ENCODE results near the gene DUOXA1.

Gene DUOXA1

GRCh38 chr15:45157974-45158373 lies 28.3 kb upstream of the DUOXA1 start:
- no peaks in the 10 kb centered on the region for H3K9me3 ChIP-seq (ENCODE audit: insufficient read depth, low read depth, low read length)
- no peak overlapping the region for H2AFZ ChIP-seq (ENCODE audit: low read length)
- no peak overlapping the region for H3K9ac ChIP-seq (ENCODE audit: low read depth, low read length, poor library complexity, severe bottlenecking)
- H3K36me3 ChIP-seq (ENCODE audit: insufficient read depth, low read length), result no peaks in the 10 kb centered on the region
- no peaks in the 10 kb centered on the region for H3K27me3 ChIP-seq (ENCODE audit: insufficient read depth, low read length, poor library complexity, severe bottlenecking)
- no peak overlapping the region for H3K4me3 ChIP-seq (ENCODE audit: low read length, poor library complexity, severe bottlenecking)
- H4K20me1 ChIP-seq (ENCODE audit: insufficient read depth, low read length, poor library complexity, severe bottlenecking), result no peaks in the 10 kb centered on the region
- TF ChIP-seq EZH2phosphoT487 (IDR thresholded peaks at IDR 0.05; ENCODE audit: borderline replicate concordance), result no peak
- TF ChIP-seq, protein P1, sequence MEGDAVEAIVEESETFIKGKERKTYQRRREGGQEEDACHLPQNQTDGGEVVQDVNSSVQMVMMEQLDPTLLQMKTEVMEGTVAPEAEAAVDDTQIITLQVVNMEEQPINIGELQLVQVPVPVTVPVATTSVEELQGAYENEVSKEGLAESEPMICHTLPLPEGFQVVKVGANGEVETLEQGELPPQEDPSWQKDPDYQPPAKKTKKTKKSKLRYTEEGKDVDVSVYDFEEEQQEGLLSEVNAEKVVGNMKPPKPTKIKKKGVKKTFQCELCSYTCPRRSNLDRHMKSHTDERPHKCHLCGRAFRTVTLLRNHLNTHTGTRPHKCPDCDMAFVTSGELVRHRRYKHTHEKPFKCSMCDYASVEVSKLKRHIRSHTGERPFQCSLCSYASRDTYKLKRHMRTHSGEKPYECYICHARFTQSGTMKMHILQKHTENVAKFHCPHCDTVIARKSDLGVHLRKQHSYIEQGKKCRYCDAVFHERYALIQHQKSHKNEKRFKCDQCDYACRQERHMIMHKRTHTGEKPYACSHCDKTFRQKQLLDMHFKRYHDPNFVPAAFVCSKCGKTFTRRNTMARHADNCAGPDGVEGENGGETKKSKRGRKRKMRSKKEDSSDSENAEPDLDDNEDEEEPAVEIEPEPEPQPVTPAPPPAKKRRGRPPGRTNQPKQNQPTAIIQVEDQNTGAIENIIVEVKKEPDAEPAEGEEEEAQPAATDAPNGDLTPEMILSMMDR (conservative IDR thresholded peaks at IDR 0.05; ENCODE audit: low read length), result no peak
- no peaks in the 10 kb centered on the region for H3K9me2 ChIP-seq (replicated peaks; ENCODE audit: low read depth, low read length)
- no peaks in the 10 kb centered on the region for H3F3A ChIP-seq (ENCODE audit: low read depth)
- H3K4me2 ChIP-seq (ENCODE audit: low read depth, low read length, poor library complexity, severe bottlenecking), result no peak overlapping the region
- H3K79me2 ChIP-seq (ENCODE audit: insufficient read depth, low read length), result no peaks in the 10 kb centered on the region
- no peaks in the 10 kb centered on the region for H3K4me1 ChIP-seq (ENCODE audit: insufficient read depth, low read length, poor library complexity, severe bottlenecking)

DNA sequence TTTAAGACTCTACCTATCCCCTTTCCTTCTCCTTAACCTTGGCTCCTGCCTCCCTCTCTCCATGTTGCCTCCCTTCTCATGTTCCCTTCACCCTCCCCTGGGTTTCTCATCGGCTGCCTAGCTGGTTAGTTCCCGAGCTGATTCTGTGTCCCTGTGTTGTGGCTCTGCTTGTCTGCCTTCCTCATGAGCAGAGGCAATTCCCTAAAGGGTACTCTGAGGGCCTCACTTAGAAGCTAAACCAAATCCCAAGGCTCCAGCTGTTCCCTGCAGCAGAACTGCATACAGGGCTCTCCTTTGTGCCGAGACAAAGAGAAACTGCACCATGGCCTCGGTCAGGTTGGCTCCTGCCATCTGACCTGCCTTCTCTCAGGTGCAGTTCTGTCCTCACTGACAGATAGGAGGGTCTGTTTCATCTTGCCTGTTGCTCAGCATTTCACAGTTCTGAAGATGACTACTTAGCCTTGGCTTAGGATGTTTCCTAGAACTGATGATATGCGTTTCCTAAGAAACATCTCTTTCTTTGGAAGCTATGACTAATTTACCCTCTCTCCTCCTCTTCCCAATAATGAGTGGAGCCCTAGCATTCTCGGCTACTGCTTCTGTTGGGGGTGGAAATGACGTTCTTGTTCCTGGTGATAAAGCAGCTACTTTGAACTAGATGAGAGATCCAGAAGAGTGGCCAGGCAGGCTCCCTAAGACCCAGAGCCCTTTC lies 27.2 kb upstream of the DUOXA1 start:
- no peaks in the 10 kb centered on the region for H3K9me3 ChIP-seq (ENCODE audit: insufficient read depth, low read depth, low read length)
- no peaks in the 10 kb centered on the region for H3K79me2 ChIP-seq (ENCODE audit: insufficient read depth, low read length)
- no peaks in the 10 kb centered on the region for H3F3A ChIP-seq (ENCODE audit: low read depth)
- no peak overlapping the region for H3K4me2 ChIP-seq (ENCODE audit: low read depth, low read length, poor library complexity, severe bottlenecking)
- no peak overlapping the region for H3K4me3 ChIP-seq (ENCODE audit: low read length, poor library complexity, severe bottlenecking)
- H3K36me3 ChIP-seq (ENCODE audit: insufficient read depth, low read length), result no peaks in the 10 kb centered on the region
- TF ChIP-seq, protein P1 (conservative IDR thresholded peaks at IDR 0.05; ENCODE audit: low read length), result no peak
- TF ChIP-seq EZH2phosphoT487 (IDR thresholded peaks at IDR 0.05; ENCODE audit: borderline replicate concordance), result no peak
- no peak overlapping the region for H2AFZ ChIP-seq (ENCODE audit: low read length)
- H4K20me1 ChIP-seq (ENCODE audit: insufficient read depth, low read length, poor library complexity, severe bottlenecking), result no peaks in the 10 kb centered on the region
- no peaks in the 10 kb centered on the region for H3K9me2 ChIP-seq (replicated peaks; ENCODE audit: low read depth, low read length)
- H3K9ac ChIP-seq (ENCODE audit: low read depth, low read length, poor library complexity, severe bottlenecking), result no peak overlapping the region
- H3K27me3 ChIP-seq (ENCODE audit: insufficient read depth, low read length, poor library complexity, severe bottlenecking), result no peaks in the 10 kb centered on the region
- no peaks in the 10 kb centered on the region for H3K4me1 ChIP-seq (ENCODE audit: insufficient read depth, low read length, poor library complexity, severe bottlenecking)

- no peak overlapping the region for H2AFZ ChIP-seq (ENCODE audit: low read length)
Observed at GRCh38 chr15:45155739-45156138, 26.1 kb upstream of the DUOXA1 start.

More at GRCh38 chr15:45155739-45156138, 26.1 kb upstream of the DUOXA1 start:
- Histone ChIP-seq H3K79me2 (ENCODE audit: insufficient read depth, low read length) (no peaks in the 10 kb centered on the region), H3F3A (ENCODE audit: low read depth) (no peaks in the 10 kb centered on the region), H3K36me3 (ENCODE audit: insufficient read depth, low read length) (no peaks in the 10 kb centered on the region), H3K4me1 (ENCODE audit: insufficient read depth, low read length, poor library complexity, severe bottlenecking) (no peaks in the 10 kb centered on the region), H3K4me2 (ENCODE audit: low read depth, low read length, poor library complexity, severe bottlenecking) (no peak overlapping the region), H3K9me2 (replicated peaks; ENCODE audit: low read depth, low read length) (no peaks in the 10 kb centered on the region), H4K20me1 (ENCODE audit: insufficient read depth, low read length, poor library complexity, severe bottlenecking) (no peaks in the 10 kb centered on the region), H3K9me3 (ENCODE audit: insufficient read depth, low read depth, low read length) (no peaks in the 10 kb centered on the region), H3K9ac (ENCODE audit: low read depth, low read length, poor library complexity, severe bottlenecking) (no peak overlapping the region), H3K27me3 (ENCODE audit: insufficient read depth, low read length, poor library complexity, severe bottlenecking) (no peaks in the 10 kb centered on the region), H3K4me3 (ENCODE audit: low read length, poor library complexity, severe bottlenecking) (no peak overlapping the region)
- TF ChIP-seq EZH2phosphoT487 (IDR thresholded peaks at IDR 0.05; ENCODE audit: borderline replicate concordance), result no peak
- TF ChIP-seq, protein P1 (conservative IDR thresholded peaks at IDR 0.05; ENCODE audit: low read length), result no peak

Data from Loucy (cell line).